DMS 273 (cell line): ENCODE measurements around the gene CIRBP.
"Not testable (repeated sequence)": the region's sequence is repeated elsewhere in the genome, so short reads cannot be mapped to it uniquely, and the experiment has no call there.

Experiments
- DNase-seq: peaks from one replicate; lab custom pipeline; 2025; ENCODE audit not compliant: unreplicated experiment; lab: John Stamatoyannopoulos, UW

Gene CIRBP

DNA sequence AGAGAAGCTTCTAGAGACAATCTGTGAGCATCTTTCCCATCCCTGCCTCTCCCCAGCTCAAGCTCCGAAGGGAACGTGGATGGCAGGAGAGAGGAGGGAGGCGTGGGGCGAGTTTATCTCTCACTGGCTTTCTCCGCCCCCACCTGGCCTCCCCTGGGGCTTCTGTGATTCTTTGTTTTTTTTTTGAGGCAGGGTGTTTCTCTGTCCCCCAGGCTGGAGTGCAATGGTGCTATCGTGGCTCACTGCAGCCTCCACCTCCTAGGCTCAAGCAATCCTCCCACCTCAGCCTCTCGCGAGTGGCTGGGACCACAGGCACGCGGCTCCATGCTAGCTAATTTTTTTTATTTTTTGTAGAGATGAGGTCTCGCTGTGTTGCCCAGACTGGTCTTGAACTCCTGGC lies 39.6 kb downstream of the CIRBP start:
- DNase-seq = no peak

DNA sequence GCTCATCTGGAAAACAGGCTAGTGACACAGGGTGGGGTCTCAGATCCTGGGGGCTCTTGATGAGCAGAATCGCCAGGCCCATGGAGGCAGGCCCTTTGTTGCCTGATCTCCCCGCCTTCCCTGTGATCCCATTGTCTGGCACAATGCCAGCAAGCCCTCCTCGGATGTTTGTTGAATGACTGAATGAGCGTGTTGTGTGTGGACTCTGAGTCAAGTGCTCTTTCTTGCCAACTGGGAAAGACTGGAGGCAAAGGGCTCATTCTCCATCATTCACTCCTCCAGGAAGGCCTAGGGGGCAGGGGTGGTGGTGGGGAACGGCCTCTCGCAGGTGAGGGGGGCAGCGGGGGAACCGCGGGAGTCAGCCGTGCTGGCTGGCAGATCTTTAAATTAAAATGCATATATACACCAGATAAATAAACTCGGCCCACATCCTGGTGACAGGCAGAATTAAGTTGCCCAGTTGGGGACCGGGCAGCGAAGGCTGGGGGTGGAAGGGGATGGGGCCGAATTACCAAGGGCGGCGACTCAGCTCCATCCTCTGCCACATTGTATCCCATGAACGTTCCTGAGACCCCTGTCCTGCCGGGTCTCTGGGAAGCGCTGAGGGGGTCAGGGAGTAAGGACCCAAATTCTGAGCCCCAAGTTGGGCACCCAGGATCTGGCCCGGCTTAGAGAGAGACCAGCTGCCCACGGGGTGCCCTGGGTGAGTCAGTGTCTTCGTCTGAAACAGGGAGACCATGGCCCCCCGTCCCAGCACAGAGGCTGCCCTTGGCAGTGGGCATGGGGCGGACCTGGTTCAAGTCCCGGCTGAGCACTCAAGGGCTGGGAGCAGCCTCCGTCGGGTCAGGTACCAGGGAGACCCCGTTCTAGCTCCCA lies 41.1 kb downstream of the CIRBP start:
- DNase-seq = peak; percentile 42

DNA sequence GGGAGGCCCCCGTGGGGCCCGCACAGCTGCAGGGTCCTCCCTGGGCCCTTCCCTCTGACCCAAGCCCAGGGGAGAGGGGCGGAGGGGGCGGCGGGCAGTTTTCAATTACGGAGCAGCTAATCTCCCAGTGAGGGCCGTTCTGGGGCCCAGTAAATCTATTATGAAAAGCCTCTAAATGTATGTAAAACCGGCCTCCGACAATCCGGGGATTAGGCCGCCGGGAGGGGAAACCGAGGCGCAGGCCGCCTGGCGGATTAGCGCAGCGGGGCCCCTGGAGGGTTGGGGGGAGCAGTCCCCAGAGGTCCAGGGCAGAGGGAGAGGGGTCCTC lies 41.7 kb downstream of the CIRBP start:
- no peak for DNase-seq

DNA sequence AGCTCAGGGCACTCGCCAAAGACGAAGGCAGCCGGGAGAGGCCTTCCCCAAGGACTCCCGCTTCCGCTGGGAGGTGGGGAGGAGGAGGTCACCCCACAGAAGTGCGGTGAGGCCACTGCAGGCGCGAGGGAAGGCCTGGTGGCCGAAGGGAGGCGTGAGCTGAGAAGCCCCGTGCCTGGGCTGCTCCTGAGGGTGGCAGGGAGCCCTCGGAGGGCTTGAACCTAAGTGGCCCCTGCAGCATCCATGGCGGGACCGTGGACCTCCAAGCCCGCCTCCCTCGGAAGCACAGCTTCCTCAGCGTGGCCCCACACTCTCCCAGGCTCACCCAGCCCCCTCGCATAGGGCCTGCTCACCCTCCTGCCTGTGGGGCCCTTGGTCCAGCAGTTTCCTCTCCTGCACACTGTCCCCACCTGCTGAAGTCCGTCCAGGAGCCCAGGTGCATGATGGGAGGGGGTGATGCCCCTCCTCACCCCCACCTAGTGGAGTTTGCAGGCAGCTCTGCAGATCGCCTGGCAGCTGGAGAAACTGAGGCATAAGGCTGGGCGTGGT lies 42.5 kb downstream of the CIRBP start:
- DNase-seq = peak; percentile 59

DNA sequence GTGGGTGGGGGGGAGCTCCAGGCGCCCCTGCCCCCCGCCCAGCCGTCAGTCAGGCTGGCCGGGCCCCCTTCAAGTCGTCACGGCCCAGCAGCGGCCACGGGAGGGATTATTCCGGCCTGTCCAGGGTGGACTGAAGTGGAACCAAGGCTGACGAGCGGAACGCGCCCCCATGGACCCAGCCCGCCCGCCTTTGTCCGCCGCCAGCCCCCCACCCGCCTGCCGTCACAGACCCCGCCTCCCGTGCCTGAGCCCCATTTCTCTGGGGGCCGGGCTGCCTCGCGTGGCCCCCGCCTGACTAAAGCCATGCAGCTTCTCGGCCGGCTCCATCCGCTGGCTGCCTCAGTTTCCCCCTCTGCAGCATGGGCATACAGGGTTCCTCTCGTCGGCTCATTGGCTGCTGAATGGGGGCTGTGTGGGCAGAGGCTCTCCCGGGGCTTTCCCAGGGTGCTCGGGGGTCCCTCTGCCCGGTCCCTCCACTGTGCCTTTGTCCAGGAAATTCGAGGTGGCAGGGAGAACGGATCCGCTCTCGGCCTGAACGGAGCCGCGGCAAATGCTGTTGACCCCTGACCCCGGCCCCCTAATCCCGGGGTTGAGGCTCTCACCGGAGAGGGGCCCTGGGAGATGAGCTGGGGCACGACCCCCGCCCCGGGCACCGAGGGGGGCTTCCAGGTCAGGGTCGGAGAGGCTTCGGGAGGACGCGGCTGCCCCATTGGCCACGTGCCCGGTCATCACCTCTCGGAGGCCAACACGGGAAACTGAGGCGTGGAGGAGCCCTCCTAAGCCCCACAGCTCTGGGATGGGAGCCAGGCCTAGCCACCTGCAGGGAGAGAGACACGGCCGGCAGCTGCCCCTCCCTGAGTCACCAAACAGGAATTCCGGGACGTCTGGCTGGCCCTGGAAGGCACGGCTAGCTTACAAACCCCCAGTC lies 43.9 kb downstream of the CIRBP start:
- peak; percentile 80 for DNase-seq

DNA sequence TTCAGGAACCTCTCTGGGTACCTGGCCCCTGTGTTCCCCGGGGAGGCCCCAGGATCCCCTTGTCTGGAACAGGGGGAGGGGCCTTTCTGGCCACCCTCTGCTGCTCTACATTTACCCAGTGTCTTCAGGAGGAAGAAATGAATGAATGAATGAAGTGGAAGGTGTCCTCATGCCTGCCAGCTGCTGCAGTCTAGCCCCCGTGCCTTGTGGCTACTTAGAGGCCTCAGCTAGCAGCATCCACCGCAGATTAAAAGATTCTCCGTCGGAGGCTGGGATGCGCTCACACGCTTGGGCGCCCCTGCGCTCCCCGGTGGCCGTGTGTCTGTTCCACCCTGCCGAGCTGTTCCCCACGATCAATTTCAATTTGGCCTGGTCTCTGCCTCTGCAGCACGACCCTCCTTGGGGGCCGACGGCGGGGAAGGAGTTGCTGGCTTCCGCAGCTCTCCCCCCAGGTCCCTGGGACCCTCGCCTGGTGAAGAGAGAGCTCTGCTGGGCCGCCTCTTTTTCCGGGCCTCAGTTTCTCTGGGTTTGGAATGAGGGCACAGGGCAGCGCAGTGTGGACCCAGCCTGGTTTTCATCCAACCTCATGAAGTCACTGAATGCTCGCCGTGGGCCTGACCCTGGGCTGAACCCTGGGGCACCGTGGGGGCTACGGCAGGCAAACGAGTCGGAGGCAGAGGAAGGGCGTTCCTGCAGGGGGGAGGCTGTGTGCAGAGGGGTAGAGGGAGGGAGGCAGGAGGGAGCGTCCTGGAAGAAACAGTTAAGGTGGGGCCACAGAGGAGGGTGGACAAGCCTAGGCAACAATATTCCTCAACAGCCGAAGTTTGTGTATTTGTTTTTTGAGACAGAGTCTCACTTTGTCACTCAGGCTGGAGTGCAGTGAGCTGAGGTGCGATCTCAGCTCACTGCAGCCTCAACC lies 44.8 kb downstream of the CIRBP start:
- DNase-seq = no peak

DNA sequence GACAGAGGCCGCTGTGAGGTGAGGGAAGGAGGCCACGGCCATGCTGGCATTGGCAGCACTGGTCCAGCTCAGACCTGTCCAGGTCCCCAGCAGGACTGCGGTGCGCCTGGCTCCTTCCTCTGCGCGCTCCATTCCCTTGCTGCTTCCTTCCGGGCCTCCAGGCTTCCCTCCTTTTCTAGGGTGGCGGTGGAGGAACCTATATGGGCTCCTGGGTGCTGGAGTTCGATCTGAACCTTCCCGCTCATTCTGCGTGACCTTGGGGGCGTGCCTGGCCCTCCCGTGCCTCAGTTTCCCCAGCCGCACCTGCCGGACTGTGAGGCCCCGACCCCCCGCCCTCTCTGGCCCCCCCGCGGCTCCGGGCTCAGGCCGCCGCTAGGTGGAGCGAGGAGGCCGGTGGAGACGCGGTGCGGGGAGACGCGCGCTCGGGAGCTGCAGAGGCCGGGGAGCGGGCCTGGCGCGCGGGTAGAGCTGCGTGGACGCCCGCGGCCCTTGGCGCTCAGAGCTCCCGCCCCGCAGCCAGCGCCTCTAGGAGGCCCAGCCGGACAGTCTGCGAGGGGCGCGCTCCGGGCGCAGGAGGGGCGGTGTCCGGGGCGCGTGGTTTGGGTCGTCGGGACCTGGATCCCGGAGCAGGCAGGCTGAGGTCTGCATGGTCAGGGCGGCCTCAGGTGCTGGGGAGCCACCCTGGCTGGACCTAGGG lies 46.5 kb downstream of the CIRBP start:
- peak; percentile 81 for DNase-seq

DNA sequence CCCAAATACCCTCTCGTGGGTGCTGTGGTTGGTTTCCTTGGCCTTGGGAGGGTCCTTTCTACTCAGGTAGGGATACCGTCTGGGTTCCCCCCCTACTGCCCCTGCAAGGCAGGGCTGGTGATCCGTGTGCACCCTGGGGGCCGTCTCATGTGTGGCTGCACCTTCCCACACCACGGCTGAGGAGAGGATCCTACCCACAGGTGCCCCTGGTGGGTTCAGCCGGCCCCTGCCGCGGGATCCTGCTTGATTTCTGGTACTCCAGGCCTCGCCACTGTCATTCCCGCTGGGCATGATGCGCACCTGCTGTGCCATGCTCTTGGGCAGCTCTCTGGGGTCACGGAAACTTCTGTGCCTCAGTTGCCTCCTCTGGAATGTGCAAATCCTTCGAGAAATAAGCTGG lies 47.3 kb downstream of the CIRBP start:
- no peak for DNase-seq

DNA sequence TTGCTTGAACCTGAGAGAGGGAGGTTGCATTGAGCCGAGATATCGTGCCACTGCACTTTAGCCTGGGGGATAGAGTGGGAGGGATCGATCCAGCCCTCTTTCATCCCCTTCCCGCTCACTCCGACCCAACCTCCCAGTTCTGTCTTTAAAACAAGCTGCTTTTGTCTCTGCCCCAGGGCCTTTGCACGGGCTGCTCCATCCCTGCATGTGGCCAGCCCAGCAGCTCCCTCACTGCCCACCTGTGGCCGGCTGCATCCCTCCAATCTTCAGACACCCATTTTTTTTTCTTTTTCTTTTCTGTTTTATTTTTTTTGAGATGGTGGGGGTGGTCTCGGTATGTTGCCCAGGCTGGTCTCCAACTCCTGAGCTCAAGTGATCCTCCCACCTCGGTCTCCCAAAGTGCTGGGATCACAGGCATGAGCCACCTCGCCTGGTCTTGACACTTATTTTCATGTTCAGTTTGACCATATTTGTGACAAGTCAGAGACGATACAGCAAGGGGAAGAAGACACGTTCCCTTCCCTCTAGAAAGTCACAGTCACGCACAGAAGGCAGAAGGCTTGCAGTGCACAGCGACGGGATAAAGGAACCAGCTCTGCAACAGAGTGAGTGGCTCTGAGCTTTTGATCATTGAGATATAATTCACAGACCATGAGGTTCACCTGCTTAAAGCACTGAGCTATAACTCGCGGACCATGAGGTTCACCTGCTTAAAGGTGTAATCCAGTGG lies 48.3 kb downstream of the CIRBP start:
- no peak for DNase-seq

DNA sequence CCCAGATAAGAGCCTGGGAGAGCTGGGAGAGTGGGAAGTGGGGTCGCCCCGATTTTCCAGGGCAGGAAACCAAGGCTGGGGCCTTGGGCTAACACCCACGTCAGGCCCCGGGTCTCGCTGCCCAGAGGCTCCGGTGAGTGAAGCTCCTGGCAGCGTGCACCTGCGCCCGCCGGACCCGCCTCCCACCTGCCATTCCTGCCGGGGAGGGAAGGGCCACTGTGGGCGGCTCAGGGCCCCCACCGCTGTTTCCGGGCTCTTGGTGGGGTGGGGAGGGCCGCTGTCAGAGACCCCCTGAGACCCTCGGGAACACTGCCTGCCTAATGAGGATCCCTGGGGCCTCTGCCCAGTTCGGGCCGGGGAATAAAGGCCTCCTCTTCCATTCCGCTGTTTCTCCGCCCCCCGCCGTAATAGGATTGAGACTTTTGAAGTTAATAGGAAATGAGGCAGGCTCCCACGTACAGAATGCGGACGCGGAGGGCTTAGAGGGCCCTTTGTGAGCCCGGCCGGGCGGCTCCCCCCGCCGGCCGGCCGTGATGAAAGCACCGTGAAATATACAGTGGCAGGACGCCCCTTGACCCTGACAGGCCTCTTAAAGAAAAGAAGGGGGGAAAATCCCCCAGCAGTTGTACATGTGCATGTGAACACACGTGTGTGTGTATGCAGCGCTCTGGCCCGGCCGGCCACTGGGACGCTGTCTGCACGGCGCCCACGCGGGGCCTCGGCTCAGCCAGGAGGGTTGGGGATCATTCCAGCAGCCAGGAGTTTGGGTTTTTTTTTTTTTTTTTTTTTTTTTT lies 49.7 kb downstream of the CIRBP start:
- DNase-seq = no peak

DNA sequence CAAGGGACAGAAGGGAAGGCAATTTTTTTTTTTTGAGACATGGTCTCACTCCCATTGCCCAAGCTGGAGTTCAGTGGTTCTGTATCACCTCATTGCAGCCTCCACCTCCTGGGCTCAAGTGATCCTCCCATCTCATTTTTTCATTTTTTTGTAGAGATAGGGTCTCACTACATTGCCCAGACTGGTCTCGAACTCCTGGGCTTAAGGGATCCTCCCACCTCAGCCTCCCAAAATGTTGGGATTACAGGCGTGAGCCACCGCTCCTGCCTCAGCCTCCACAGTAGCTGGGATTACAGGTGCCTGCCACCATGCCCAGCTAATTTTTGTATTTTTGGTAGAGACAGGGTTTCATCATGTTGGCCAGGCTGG lies 51.1 kb downstream of the CIRBP start:
- not testable (repeated sequence) for DNase-seq

DNA sequence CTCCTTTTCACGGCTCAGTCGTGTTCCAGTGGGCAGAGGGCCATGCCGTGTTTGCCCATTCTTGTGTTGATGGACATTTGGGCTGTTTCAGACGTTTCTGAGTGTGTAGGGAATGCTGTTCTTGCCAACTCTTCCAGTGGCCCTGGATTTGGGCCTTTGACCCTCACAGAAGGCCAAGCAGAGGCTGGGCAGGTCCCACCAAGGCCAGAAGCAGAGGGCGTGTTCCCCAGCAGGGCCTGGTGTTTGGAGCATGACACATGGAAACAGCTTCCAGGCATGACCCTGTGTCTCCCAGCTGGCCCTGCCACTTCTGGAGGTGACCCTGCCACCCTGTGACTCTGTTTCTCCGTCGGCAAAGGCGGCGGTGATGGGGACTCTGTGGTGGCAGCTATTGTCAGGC lies 52.4 kb downstream of the CIRBP start:
- no peak for DNase-seq

DNA sequence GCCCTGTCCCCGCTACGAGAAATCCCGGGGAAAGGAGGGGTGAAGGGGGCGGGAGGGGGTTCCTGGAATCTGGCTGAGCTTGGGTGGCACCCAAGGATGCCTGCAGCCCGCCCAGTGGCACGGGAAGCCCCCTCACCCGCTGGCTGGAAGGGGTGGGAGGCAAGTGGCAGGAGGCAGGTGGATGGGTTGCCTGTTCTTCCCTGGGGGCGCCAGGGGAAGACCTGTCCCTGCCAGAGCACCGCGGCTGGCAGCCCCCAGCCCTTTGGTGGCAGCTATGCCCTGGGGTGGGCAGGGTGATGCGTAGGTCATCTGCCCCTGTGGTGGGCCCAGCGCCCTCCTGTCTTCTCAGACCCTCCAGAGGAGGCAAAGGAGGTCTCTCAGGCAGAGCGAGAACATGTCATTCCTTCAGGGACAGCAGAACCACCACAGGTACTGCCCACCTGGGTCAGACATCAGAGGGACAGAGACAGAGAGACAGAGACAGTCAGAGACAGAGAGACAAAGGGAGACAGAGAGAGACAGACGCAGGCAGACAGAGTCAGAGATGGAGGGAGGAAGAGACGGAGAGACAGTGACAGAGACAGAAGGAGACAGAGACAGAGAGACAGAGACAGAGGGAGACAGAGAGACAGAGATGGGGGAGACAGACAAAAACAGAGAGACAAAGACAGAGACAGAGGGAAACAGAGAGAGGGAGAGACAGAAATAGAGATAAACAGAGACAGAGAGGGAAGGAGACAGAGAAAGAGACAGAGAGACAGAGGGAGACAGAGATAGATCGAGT lies 53.3 kb downstream of the CIRBP start:
- no peak for DNase-seq

DNA sequence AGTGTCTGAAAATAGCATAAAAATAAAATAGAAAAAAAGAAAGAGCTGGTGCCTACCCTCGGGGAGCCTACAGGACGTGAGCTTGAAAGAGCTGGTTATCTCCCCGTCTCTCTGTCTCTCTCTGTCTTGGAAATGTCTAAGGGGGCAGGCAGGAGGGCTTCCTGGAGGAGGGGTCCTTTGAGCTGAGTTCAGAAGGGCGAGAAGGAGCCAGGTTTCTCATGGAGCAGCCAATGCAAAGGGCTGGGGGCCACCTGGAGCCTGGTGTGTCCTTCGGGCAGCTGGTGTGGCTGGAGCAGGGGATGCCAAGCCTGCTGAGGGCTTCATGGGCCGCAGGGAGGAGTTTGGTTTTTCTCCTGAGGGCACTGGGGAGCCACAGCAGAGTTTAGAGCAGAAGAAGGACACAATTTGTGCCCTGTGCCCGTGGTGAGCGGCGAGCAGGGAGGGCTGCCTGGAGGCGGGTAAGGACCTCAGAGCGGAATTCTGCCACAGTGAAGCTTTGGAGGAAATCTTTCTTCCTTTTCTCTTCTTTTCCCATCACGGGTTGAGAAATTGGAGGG lies 55.2 kb downstream of the CIRBP start:
- no peak for DNase-seq
